ENCODE results near the gene TANGO6.

GRCh38 chr16:68834550-68834949 lies 8.8 kb upstream of the TANGO6 start:
- no peak for TF ChIP-seq CTCF (IDR thresholded peaks at IDR 0.05)
- TF ChIP-seq EZH2 (IDR thresholded peaks at IDR 0.05), result no peak
- TF ChIP-seq EZH2phosphoT487 (IDR thresholded peaks at IDR 0.05), result no peak
